ENCODE measurements around the gene QSER1. TPM values are rescaled to one million over a fixed set of nuclear protein-coding genes. Genes with fewer than 3 reads are reported as not detected.

Gene QSER1
- total and polyA plus RNA-seq, 4 donors = 3.5 to 59.9 (median 10.6) TPM

GRCh38 chr11:32947978-32948377, 55.4 kb downstream of the QSER1 start:
- H3K9me3 ChIP-seq (ENCODE audit: control insufficient read depth in 4 of 4, insufficient read depth in 3 of 4, low read length in 3 of 4) = peaks cover 0 to 3% (median 0%) of the 10 kb centered on the region in 4 donors
- no peaks in the 10 kb centered on the region for H3K27me3 ChIP-seq (ENCODE audit: control insufficient read depth in 3 of 3, insufficient read depth in 3 of 3, low read length in 2 of 3)
- H3K4me3 ChIP-seq = no peak overlapping the region
- ATAC-seq (ENCODE audit: insufficient read depth, low FRiP score) (no peak), DNase-seq (no peak)
- TF ChIP-seq, protein P1, sequence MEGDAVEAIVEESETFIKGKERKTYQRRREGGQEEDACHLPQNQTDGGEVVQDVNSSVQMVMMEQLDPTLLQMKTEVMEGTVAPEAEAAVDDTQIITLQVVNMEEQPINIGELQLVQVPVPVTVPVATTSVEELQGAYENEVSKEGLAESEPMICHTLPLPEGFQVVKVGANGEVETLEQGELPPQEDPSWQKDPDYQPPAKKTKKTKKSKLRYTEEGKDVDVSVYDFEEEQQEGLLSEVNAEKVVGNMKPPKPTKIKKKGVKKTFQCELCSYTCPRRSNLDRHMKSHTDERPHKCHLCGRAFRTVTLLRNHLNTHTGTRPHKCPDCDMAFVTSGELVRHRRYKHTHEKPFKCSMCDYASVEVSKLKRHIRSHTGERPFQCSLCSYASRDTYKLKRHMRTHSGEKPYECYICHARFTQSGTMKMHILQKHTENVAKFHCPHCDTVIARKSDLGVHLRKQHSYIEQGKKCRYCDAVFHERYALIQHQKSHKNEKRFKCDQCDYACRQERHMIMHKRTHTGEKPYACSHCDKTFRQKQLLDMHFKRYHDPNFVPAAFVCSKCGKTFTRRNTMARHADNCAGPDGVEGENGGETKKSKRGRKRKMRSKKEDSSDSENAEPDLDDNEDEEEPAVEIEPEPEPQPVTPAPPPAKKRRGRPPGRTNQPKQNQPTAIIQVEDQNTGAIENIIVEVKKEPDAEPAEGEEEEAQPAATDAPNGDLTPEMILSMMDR (IDR thresholded peaks at IDR 0.05; ENCODE audit: control extremely low read depth, extremely low read depth) = no peak
- H3K27ac ChIP-seq (ENCODE audit: low read depth in 1 of 2, low read length in 1 of 2) = no peak overlapping the region
- H3K36me3 ChIP-seq (ENCODE audit: control insufficient read depth in 4 of 4, insufficient read depth in 4 of 4, low read length in 4 of 4) = peaks cover 0 to 6% (median 2%) of the 10 kb centered on the region in 4 donors
- no peak overlapping the region for H3K9ac ChIP-seq (ENCODE audit: insufficient read depth in 1 of 2, low read length in 2 of 2)
- peaks cover 0 to 4% (median 0%) of the 10 kb centered on the region in 5 donors for H3K4me1 ChIP-seq (ENCODE audit: control insufficient read depth in 5 of 5, insufficient read depth in 5 of 5, low read length in 5 of 5)
- 79 to 91% methylated on average over 2 of the region's 2 CpGs for WGBS, 2 donors

GRCh38 chr11:32949739-32950138, 57.1 kb downstream of the QSER1 start:
- Histone ChIP-seq H3K9me3 (ENCODE audit: control insufficient read depth in 4 of 4, insufficient read depth in 3 of 4, low read length in 3 of 4) (peaks cover 0 to 3% (median 0%) of the 10 kb centered on the region in 4 donors), H3K4me3 (no peak overlapping the region), H3K27me3 (ENCODE audit: control insufficient read depth in 3 of 3, insufficient read depth in 3 of 3, low read length in 2 of 3) (no peaks in the 10 kb centered on the region), H3K36me3 (ENCODE audit: control insufficient read depth in 4 of 4, insufficient read depth in 4 of 4, low read length in 4 of 4) (peaks cover 0 to 18% (median 6%) of the 10 kb centered on the region in 4 donors), H3K27ac (ENCODE audit: low read depth in 1 of 2, low read length in 1 of 2) (no peak overlapping the region), H3K4me1 (ENCODE audit: control insufficient read depth in 5 of 5, insufficient read depth in 5 of 5, low read length in 5 of 5) (peaks cover 0 to 4% (median 0%) of the 10 kb centered on the region in 5 donors), H3K9ac (ENCODE audit: insufficient read depth in 1 of 2, low read length in 2 of 2) (no peak overlapping the region)
- peak in 1 of 3 donors; percentile 10 for DNase-seq
- no peak for ATAC-seq (ENCODE audit: insufficient read depth, low FRiP score)
- TF ChIP-seq, protein P1 (IDR thresholded peaks at IDR 0.05; ENCODE audit: control extremely low read depth, extremely low read depth) = no peak

DNA sequence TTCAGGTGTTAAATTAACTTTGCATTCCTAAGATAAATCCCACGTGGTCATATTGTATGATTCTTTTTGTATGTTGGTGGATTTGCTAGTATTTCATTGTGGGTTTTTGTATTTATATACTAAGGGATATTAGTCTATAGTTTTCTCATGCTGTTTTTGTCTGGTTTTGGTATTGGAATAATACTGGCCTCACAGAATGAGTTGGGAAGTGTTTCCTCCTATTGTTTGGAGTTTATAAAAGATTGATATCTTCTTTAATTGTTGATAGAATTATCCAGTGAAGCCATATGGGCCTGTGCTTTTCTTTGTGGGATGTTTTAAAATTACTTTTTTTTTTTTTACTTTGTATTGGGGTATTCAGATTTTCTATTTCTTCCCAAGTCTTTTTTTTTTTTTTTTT, 59.8 kb downstream of the QSER1 start:
- Histone ChIP-seq H3K9ac (ENCODE audit: insufficient read depth in 1 of 2, low read length in 2 of 2) (no peak overlapping the region), H3K36me3 (ENCODE audit: control insufficient read depth in 4 of 4, insufficient read depth in 4 of 4, low read length in 4 of 4) (peaks cover 0 to 19% (median 10%) of the 10 kb centered on the region in 4 donors), H3K27me3 (ENCODE audit: control insufficient read depth in 3 of 3, insufficient read depth in 3 of 3, low read length in 2 of 3) (no peaks in the 10 kb centered on the region), H3K9me3 (ENCODE audit: control insufficient read depth in 4 of 4, insufficient read depth in 3 of 4, low read length in 3 of 4) (peaks cover 0 to 3% (median 0%) of the 10 kb centered on the region in 4 donors), H3K4me1 (ENCODE audit: control insufficient read depth in 5 of 5, insufficient read depth in 5 of 5, low read length in 5 of 5) (peaks cover 0 to 4% (median 0%) of the 10 kb centered on the region in 5 donors), H3K27ac (ENCODE audit: low read depth in 1 of 2, low read length in 1 of 2) (no peak overlapping the region), H3K4me3 (no peak overlapping the region)
- TF ChIP-seq, protein P1 (IDR thresholded peaks at IDR 0.05; ENCODE audit: control extremely low read depth, extremely low read depth) = no peak
- no peak for DNase-seq
- ATAC-seq (ENCODE audit: insufficient read depth, low FRiP score) = no peak
- 66 to 92% methylated on average over 1 of the region's 1 CpG for WGBS, 2 donors

DNA sequence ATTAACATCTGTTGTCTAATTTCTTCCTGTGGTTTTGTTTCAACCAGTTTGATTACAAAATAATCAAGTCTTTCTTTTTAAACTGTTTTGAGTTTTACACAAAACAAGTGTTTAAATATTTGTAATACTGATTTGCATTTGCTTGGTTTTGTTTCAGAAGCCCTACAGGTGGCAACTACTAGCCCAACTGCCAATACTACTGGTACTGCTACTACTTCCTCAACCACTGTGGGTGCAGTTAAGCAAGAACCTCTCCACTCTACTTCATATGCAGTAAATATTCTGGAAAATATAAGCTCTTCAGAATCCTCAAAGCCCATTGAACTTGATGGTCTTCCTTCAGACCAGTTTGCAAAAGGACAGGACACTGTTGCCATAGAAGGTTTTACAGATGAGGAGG, 61.1 kb downstream of the QSER1 start:
- ATAC-seq (ENCODE audit: insufficient read depth, low FRiP score) = no peak
- DNase-seq = no peak
- Histone ChIP-seq H3K4me3 (no peak overlapping the region), H3K9me3 (ENCODE audit: control insufficient read depth in 4 of 4, insufficient read depth in 3 of 4, low read length in 3 of 4) (no peaks in the 10 kb centered on the region), H3K4me1 (ENCODE audit: control insufficient read depth in 5 of 5, insufficient read depth in 5 of 5, low read length in 5 of 5) (peaks cover 0 to 4% (median 0%) of the 10 kb centered on the region in 5 donors), H3K36me3 (ENCODE audit: control insufficient read depth in 4 of 4, insufficient read depth in 4 of 4, low read length in 4 of 4) (peaks cover 4 to 17% (median 11%) of the 10 kb centered on the region in 4 donors), H3K9ac (ENCODE audit: insufficient read depth in 1 of 2, low read length in 2 of 2) (no peak overlapping the region), H3K27ac (ENCODE audit: low read depth in 1 of 2, low read length in 1 of 2) (no peak overlapping the region), H3K27me3 (ENCODE audit: control insufficient read depth in 3 of 3, insufficient read depth in 3 of 3, low read length in 2 of 3) (no peaks in the 10 kb centered on the region)
- TF ChIP-seq, protein P1 (IDR thresholded peaks at IDR 0.05; ENCODE audit: control extremely low read depth, extremely low read depth) = no peak

All from lung (tissue), 12 donors.